HG02885 (cell line): ENCODE data around the gene PTPN7.
"Not testable (repeated sequence)": the region's sequence is repeated elsewhere in the genome, so short reads cannot be mapped to it uniquely, and the experiment has no call there.

Source experiments
- ATAC-seq: cut with Tn5 transposase; IDR thresholded peaks from one replicate; pipeline ENCODE4 v1.9.1; 2021; ENCODE audit warnings: mild to moderate bottlenecking; ENCODE audit not compliant: unreplicated experiment, poor library complexity

PTPN7 gene

DNA sequence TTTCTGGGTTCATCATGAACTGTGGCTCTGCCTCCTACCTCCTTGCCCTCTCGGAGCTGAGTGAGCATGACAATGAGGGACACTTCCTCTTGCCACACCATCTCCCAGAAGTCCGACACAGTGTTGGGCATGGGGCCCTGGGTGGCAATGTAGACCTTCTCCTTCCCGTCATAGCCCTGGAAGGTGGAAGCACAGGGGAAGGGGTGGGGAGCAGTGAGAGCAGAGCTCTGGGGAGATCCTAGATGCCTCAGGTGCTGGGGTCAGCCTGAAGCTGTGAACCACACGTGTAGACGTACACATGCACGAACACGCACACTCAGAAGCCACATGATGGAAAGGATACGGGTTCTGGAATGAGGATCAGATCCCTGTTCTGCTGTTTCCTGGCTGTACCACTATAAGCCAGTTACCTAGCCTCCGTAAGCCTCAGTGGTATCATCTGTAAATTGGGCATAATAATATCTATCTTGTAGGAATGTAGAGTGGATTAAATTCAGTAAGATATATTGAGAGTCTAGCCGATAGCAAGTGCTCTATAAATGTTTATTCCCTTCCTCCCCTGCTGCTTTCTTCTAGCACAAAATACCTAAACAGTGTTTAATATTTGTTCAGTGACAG is 6.1 kb downstream of the PTPN7 start:
- ATAC-seq: no peak

DNA sequence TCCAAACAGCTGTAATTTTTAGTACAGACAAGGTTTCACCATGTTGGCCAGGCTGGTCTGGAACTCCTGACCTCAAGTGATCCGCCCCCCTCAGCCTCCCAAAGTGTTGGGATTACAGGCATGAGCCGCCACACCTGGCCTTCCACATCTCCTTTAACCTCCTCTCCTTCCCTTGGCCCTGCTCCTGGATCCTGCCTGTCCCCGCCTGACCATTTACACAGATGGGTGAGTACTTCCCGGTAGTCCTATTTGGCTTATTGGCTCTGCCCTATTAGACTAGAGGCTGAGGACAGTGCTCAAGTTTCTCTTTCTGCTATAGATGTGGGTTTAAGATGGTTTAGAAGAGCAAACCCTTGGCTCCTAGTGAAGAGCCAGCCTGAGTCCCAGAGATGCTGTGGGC is 7.1 kb downstream of the PTPN7 start:
- ATAC-seq: no peak

DNA sequence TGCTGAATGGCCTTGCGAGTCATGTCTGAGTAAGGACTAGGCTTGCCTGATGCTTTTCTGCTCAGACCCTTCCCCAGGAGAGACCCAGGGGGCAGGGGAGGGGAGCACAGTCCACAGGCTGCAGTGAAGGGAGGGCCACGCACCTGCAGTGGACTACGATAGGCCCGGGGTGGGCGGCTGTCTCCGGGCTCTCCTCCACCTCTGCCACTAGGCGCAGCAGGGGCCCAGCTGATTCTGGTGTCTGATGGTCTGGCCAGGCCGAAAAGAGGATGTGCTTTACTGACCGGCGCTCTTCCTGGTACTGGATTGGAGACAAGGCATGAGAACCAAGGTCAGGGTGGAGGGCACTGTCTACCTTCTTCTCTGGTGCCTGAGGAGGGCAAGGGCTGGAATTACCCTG is 8.0 kb downstream of the PTPN7 start:
- no peak for ATAC-seq

DNA sequence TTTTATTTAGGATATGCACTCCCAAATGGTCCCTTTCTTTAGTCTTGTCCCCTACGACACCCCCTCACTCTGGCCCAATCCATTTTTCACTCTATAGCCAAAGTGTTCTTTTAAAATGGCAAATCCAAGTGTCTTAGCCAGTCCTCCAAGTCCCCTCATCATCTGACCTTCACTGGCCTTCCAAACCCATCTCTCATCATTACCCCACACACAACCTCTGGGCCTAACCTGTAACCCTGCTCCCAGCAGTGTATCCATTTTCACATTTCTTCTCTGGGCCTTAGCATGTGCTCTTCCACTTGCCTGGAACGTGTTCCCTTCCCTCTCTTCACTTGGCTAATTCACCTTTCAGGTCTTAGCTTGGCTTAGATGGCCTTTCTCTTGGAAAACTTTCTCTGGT is 9.4 kb downstream of the PTPN7 start:
- ATAC-seq: no peak

DNA sequence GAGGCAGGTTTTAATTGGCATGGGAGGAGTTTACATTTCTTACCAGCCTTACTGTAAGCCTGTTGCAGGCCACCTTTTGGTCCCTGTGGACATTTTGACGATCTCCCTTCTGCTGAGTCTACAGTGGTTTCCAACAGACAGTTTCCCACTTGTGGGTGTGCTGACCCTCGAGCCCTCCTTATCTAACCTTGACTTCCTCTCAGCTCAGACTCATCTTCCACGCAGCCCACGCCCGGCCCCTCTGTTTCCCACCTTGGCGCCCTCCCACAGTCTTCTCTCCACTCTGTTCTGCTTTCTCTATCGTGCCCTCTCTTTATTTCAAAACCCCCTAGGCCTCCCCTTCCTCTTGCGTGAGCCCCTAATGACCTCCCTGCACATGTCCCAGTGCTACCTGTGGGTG is 9.8 kb downstream of the PTPN7 start:
- no peak for ATAC-seq

DNA sequence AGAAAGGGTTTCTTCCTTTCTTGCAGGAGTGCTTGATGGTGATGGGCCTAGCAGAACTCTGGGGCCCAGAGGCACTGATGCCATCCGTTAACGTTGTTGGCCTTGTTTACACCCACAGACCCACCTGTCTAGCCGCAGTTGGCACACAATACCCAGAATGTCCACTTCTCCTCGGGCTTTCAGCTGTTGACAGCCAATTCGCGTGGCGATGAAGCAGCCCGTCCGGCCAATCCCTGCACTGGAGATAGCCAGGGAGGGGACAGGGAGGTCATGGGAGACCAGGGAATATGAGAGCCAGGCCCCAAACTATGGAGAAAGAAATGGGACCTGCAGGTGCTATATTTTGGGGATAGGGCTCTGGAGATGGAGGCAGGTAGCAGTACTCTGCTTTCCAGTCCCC is 10.2 kb downstream of the PTPN7 start:
- ATAC-seq: no peak

DNA sequence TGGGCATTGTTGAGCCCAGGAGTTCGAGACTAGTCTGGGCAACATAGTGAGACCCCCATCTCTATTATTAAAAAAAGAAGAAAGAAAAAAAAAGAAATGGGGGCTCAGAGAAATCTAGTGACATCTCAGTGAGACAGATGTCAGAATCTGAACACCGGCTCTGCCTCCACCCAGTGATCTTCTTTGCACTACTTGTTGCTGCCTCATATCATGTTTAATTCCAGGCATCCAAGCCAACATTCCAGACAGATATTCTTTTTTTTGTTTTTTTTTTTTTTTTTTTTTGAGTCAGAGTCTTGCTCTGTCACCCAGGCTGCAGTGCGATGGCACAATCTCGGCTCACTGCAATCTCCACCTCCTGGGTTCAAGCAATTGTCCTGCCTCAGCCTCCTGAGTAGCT is 10.8 kb downstream of the PTPN7 start:
- ATAC-seq: no peak

DNA sequence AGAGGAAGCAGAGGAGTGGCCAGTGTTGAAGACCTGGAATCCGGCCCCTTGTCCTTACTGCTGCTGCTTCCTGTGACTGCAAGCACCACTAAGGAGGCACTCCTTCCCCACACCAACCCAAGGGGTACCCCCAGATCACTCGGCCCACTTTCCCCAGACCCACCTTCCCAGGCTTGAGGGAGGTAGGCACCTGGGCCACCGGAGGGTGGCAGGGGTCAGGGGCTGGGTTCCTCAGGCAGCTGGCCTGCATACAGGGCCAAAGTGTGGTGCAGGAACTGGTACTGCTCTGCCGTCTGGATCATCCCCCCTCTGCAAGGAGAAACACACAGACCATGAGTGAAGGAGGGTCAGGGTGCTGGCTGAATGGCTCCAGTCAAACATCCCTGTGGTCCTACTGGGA is 12.0 kb downstream of the PTPN7 start:
- ATAC-seq: no peak

DNA sequence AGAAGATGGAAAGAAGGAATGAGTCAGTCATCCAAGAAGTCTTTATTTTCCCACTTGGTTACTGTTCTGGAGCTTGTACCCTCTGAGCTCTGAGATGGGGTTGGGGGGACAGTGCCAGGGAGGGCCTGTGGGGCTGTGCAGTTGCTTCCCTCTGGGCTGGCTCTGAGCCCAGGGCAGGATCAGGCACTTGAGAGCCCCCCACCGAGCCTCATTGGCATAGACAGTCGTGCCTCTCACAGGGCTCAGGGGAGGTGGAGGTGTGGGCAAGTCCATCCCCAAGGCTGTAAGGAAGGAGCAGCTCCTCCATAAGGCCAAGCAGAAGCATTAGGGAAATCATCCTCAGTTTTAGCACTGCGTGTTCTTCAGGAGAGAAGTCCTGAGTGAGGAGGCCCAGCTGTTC is 13.4 kb downstream of the PTPN7 start:
- no peak for ATAC-seq

DNA sequence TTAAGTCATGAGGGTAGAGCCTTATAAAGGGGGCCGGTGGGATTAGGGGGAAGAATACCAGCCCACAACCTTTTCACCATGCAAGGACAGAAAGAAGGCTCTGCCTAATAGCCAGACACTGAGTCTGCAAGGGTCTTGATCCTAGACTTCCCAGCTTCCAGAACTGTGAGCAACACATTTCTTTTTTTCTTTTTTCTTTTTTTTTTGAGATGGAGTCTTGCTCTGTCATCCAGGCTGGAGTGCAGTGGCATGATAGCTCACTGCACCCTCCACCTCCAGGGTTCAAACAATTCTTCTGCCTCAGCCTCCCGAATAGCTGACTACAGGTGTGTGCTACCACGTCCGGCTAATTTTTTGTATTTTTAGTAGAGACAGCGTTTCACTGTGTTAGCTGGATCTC is 14.1 kb downstream of the PTPN7 start:
- no peak for ATAC-seq

DNA sequence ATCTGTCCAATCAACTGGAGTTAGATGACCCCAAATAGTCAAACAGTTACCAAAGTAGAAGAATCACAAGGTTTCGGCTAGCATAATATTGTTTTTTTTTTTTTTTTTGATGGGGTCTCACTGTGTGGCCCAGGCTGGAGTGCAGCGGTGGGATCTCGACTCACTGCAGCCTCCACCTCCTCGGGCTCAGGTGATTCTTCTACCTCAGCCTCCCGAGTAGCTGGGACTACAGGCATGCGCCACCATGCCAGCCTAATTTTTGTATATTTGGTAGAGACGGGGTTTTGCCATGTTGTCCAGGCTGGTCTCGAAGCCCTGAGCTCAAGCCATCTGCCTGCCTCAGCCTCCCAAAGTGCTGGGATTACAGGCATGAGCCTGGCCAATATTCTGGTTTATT is 14.7 kb downstream of the PTPN7 start:
- not testable (repeated sequence) for ATAC-seq

DNA sequence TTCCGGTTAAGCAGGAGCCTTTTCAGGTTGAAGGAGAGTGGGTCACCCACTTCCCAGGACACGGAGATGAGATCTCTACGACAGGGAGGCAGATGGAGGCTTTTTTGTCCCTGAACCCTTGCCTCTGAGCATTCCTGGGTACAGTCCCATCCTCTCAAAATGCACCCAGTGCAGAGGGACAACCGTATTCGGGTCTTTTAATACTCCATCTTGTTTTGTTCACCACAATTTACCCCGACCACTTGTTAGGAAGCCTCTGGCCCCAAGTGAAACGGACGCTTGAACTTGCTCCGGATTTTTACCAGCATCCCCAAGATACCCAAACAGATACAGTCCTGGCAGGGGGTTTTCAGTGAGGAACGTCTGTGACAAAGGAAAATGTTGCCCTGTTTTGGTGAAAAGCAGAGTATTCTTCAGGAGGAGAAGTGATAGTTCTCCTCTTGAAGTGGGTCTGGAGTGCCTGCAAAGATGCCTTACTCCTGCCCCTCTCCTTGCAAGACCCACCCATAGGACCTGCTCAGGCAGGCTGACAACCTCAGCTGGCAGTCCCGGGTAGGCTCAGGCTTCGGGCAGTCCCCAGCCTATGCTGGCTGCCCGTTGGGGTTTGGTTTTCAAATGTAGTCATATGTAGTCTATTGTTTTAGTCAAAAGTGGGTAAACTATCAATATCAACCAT is 15.2 kb downstream of the PTPN7 start:
- no peak for ATAC-seq

DNA sequence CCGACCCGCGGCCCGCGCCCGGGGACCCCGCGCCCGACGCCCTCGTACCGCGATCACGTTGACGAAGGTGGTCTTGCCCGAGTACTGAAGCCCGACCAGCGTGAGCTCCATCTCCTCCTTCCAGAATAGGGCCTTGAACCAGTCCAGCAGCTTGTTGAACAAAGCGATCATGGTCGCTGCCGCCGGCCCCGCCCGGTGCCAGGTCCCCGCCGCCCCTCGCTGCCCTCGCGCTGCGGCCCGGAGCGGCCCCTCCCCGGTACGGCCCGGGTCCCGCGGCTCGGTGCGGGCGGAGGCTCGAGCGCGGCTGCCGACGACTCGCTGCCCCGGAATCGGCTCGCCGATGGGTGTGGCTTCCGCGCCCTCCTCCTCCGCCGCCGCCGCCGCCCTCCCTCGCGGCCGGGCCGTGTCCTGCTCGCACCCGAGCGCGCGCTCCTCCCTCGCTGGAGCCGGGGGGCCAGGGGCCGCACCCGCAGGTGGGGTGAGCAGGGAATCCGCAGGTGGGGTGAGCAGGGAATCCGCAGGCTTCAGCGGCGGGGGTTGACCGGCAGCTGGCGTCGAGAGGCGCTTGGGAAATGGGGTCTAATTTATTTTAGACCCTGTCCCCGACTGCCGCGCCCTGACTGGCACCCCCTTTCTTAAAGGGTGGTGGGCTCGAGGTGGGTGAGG is 15.9 kb downstream of the PTPN7 start, which contains the start of gene ARL8A:
Gene ARL8A, minus strand, starts transcription at position 336 of the 666 bp plus-strand sequence. Its CDS starts 165 bp downstream, at position 171.
- peak; percentile 75 for ATAC-seq

DNA sequence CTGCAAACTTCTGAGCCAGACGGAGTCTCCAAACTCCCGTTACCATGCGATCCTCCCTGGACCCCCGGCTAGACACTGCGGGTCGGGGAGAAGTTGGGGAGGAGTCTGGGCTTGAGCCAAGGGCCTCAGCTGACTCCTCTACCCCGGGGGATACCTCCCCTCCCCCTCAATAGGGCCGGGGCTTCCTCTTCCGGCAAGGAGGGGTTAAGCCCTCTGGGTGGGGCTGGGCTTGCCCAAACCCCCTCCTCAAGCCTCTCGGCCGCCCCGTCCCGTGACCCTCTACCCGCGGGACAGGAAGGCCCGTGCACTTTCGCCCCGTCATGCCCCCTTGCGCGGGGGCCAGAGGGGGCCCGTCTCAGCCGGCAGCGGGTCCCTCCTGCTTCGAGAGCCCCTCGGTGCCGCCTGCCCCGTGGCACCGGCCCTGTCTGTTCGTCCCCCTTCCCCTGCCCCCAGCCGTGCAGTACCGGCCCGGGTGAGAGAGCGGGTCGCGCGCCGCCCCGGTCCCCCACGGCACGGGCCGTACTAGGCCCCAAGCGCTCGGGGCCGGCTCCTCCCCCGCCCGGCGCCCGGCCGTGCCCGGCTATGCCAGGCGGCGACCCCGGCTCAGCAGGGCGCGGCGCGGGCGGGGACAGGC is 16.5 kb downstream of the PTPN7 start:
- peak; percentile 51 for ATAC-seq

DNA sequence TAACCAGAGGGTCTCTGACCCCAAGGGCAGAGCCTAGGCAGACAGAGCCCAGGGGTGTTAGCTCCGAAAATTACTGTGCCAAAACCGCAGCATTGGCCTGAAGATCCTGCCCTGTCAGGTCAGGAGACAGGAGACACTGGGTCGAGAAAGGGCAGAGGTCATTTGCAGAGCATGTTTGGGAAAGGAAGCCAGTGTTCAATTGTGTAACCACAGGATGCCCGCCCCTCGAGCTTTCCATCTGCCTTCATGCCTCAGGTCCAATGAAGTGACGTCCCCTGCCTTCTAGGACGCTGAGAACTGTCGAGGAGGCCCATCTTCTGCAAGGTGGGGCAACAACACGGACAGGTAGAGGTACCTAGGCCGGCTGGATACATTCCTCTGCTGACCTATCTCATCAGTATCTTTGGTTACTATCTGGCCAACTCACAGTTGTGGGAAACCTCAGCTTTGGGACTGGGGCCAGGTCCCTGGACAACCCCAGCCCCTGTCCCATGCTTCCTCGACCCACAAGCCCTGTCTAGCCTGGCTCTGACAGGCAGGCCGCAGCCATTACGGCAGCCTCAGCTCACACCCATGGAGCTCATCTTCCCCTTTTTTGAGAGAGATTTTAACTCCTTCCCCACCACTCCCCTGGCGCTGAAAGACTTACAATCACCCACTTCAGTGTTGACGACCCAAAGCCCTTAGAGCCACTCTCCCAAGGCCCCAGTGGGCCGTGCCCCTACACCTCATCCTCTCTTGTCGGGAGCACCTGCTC is 17.2 kb downstream of the PTPN7 start:
- ATAC-seq: peak; percentile 19

DNA sequence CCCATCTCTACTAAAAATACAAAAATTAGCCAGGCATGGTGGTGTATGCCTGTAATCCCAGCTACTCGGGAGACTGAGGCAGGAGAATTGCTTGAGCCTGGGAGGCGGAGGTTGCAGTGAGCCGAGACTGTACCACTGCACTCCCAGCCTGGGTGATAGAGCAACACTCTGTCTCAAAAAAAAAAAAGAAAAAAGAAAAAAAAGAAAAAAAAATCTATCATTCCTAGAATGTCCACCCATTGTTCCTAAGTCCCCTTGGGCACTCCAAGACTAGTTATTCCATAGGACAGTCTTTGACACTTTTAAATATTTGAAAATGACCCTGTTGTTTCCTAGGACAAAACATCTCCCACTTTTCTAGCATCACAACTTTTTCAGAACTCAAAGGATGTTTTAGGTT is 18.9 kb downstream of the PTPN7 start:
- not testable (repeated sequence) for ATAC-seq

DNA sequence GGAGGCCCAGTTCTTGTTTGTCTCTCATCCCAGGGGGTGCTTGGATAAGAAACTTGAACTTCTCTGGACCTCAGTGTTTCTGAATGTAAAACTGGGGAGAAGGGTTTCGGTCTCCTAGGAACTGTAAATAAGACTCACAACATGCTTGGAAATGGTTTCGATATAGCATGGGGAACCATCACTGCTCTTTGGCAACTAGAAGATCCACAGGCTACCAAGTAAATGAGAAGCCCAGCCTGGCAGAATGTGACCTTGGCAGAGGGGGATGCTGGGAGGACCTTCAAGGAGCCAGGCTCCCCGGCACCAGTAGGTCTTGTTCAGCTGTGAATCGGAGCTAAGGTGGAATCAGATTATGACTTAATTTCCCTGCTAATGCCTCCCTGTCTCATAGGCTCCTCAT is 19.6 kb downstream of the PTPN7 start:
- no peak for ATAC-seq

DNA sequence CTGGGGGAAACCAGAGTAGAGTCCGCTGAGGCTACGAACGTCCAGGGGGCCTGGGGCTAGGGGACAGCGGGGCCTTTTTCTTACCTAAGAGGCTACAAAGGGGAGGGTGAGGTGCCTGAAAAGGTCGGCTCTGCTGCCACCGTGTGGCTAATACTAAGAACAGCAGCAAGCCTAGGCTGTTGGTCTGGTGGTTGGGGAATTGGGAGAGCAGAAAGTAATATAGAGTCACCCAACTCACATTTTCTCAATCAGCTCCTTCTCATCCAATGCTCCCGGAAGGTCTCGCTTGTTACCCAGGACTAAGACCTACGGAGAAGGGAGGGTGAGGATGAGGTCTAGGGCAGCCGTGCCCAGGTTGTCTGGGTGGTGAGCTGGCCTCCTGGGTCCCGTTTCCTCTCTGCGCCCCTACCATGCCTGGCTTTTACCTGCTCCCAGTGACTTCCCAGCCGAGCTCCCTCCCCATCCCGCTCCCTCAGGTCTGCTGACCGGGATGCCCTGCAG is 25.1 kb downstream of the PTPN7 start:
- peak; percentile 67 for ATAC-seq

DNA sequence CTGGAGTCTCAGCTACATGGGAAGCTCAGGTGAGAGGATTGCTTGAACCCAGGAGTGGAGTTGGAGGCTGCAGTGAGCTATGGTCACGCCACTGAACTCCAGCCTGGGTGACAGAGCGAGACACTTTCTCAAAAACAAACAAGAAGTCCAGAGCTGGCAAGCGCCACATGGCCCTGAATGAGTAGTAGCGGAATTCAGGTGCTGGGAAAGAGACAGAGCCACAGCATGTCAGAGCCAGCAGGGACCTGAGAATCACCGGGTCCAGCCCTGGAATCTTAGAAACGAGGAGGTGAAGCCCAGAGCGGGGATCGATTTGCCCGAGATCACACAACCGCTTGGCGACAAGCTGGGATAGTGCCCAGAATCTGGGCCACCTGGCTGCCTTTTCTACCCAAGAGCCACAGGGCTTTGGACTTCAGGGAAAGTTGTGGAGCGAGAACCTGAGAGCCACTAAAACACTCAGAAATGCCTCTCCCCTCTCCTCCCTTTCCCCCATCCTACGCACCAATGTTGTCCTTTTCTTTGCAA is 25.7 kb downstream of the PTPN7 start:
- ATAC-seq: no peak

DNA sequence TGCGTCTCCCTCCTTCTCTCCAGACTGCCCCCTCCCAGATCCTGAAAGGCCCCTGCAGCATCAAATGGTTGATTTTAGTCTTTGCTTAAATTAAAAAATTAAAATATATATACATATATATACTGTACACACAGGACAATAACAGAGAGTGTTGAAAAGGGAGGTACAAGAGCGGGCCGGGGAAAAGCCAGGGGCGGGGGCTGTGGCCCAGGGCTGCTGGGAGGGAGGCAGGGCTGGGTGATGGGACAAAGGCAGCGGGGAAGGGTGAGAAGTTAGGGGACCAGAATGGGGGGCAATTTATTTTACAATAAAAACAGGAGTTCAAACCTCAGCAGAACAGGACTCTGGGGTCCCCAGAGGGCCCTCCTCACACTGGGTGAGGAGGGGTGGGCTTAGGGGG is 26.4 kb downstream of the PTPN7 start:
- ATAC-seq: no peak
